ENCODE measurements around the gene HOOK2.
"Not testable (repeated sequence)": the region's sequence is repeated elsewhere in the genome, so short reads cannot be mapped to it uniquely, and the experiment has no call there.

Gene HOOK2

GRCh38 chr19:12774588-12775555 is at the start of gene HOOK2:
Gene HOOK2 (minus strand): TSS chr19:12775552. CDS start chr19:12775449, 103 bp downstream.
- Histone ChIP-seq H3K4me2 (ENCODE audit: low read length) (peak within 1 kb of the TSS; percentile 78), H3K27ac (peak within 1 kb of the TSS; percentile 99), H3K4me1 (peaks cover 16% of the 10 kb centered on the region), H2AFZ (peak within 1 kb of the TSS; percentile 81), H3K79me2 (peaks cover 2% of the 10 kb centered on the region), H3K9me3 (ENCODE audit: control insufficient read depth, low read length) (no peaks in the 10 kb centered on the region), H3K27me3 (ENCODE audit: control insufficient read depth, insufficient read depth, low read length) (no peaks in the 10 kb centered on the region), H3K36me3 (ENCODE audit: control insufficient read depth, insufficient read depth, low read length) (no peaks in the 10 kb centered on the region), H3K9ac (peak within 1 kb of the TSS; percentile 55), H3K4me3 (ENCODE audit: low read depth, low read length) (peak within 1 kb of the TSS; percentile 75)
- no peak for TF ChIP-seq CTCF (IDR thresholded peaks at IDR 0.05)

GRCh38 chr19:12821761-12822160 is 46.4 kb upstream of the HOOK2 start:
- Histone ChIP-seq H3K4me2 (ENCODE audit: low read length) (no peak overlapping the region), H3K4me1 (no peaks in the 10 kb centered on the region), H2AFZ (no peak overlapping the region), H3K79me2 (no peaks in the 10 kb centered on the region), H3K27ac (no peak overlapping the region), H3K4me3 (ENCODE audit: low read depth, low read length) (no peak overlapping the region), H3K36me3 (ENCODE audit: control insufficient read depth, insufficient read depth, low read length) (no peaks in the 10 kb centered on the region), H3K9ac (no peak overlapping the region), H3K9me3 (ENCODE audit: control insufficient read depth, low read length) (no peaks in the 10 kb centered on the region), H3K27me3 (ENCODE audit: control insufficient read depth, insufficient read depth, low read length) (no peaks in the 10 kb centered on the region)
- TF ChIP-seq CTCF (IDR thresholded peaks at IDR 0.05) = no peak

- not testable (repeated sequence) for H3K9me3 ChIP-seq (ENCODE audit: control insufficient read depth, low read length); H3K27ac ChIP-seq; H3K79me2 ChIP-seq; H3K4me3 ChIP-seq (ENCODE audit: low read depth, low read length); H3K9ac ChIP-seq; H3K4me2 ChIP-seq (ENCODE audit: low read length); H2AFZ ChIP-seq; H3K4me1 ChIP-seq; H3K27me3 ChIP-seq (ENCODE audit: control insufficient read depth, insufficient read depth, low read length); H3K36me3 ChIP-seq (ENCODE audit: control insufficient read depth, insufficient read depth, low read length)
Measured at GRCh38 chr19:12817810-12818209, 42.5 kb upstream of the HOOK2 start.

- not testable (repeated sequence) for H3K9ac ChIP-seq; H3K9me3 ChIP-seq (ENCODE audit: control insufficient read depth, low read length); H3K27me3 ChIP-seq (ENCODE audit: control insufficient read depth, insufficient read depth, low read length); H3K4me1 ChIP-seq; H2AFZ ChIP-seq; H3K27ac ChIP-seq; H3K4me2 ChIP-seq (ENCODE audit: low read length); H3K79me2 ChIP-seq; H3K36me3 ChIP-seq (ENCODE audit: control insufficient read depth, insufficient read depth, low read length); H3K4me3 ChIP-seq (ENCODE audit: low read depth, low read length)
Measured at GRCh38 chr19:12817188-12817587, 41.8 kb upstream of the HOOK2 start.

GRCh38 chr19:12815088-12815487 is 39.7 kb upstream of the HOOK2 start:
- no peak overlapping the region for H3K27ac ChIP-seq
- no peaks in the 10 kb centered on the region for H3K4me1 ChIP-seq
- H3K79me2 ChIP-seq = no peaks in the 10 kb centered on the region
- H2AFZ ChIP-seq = no peak overlapping the region
- no peaks in the 10 kb centered on the region for H3K27me3 ChIP-seq (ENCODE audit: control insufficient read depth, insufficient read depth, low read length)
- H3K9me3 ChIP-seq (ENCODE audit: control insufficient read depth, low read length) = no peaks in the 10 kb centered on the region
- H3K9ac ChIP-seq = no peak overlapping the region
- no peaks in the 10 kb centered on the region for H3K36me3 ChIP-seq (ENCODE audit: control insufficient read depth, insufficient read depth, low read length)
- no peak overlapping the region for H3K4me2 ChIP-seq (ENCODE audit: low read length)
- no peak overlapping the region for H3K4me3 ChIP-seq (ENCODE audit: low read depth, low read length)
- TF ChIP-seq CTCF (IDR thresholded peaks at IDR 0.05) = no peak

All from parathyroid adenoma (tissue), 2 donors.